H1 (cell line): ENCODE data around the gene PTPRG. TPM values are rescaled to one million over a fixed set of nuclear protein-coding genes. Genes with fewer than 3 reads are reported as not detected.

Experiments
- ATF3 ChIP-seq: IDR thresholded peaks from 2 replicates; pipeline ENCODE4 v1.6.1; 2011; ENCODE audit warnings: low read depth, mild to moderate bottlenecking, low read length; ENCODE audit not compliant: insufficient read depth
- CBX5 ChIP-seq: fragments of 300-800, 300-1000 bp; sonication (generic); IDR thresholded peaks from 2 replicates; pipeline ENCODE4 v1.7.1; 2016; ENCODE audit warnings: antibody characterized with exemption, low read length, low read depth
- HDAC2 ChIP-seq, 2 experiments: fragments of 300-600 bp in 1 of 2; sonication (generic) in 1 of 2; IDR thresholded peaks; 2 replicates each; pipeline ENCODE4 v1.6.1; 2011 to 2012; ENCODE audit warnings: low read depth in 2 of 2, low read length in 2 of 2, mild to moderate bottlenecking in 2 of 2, moderate library complexity in 2 of 2, borderline replicate concordance in 1 of 2, inconsistent platforms in 1 of 2
- MAFK ChIP-seq: IDR thresholded peaks from 2 replicates; pipeline ENCODE4 v1.6.1; 2012; ENCODE audit warnings: low read depth, mild to moderate bottlenecking, improper control_type of control experiment, low read length
- SP1 ChIP-seq: IDR thresholded peaks from 2 replicates; pipeline ENCODE4 v1.6.1; 2011; ENCODE audit warnings: low read depth, low read length
- TEAD4 ChIP-seq: IDR thresholded peaks from 2 replicates; pipeline ENCODE4 v1.6.1; 2012; ENCODE audit warnings: low read depth, low read length, inconsistent platforms, mixed read lengths
- polyA plus RNA-seq, 7 experiments: library from polyadenylated mRNA; depleted of rRNA in 3 of 7; stranded (reverse) in 5 of 7; unstranded in 2 of 7; fragments of >200 nt in 5 of 7; fragments of 200-250 nt in 2 of 7; gene quantifications; 1 replicate in 5 of 7; 2 replicates in 1 of 7; 4 replicates in 1 of 7; pipeline versions ENCODE4 v1.2.1 to v1.2.3, GENCODE V29; 2011 to 2013; ENCODE audit warnings: missing spikeins in 2 of 7, mixed read lengths in 2 of 7
- total RNA-seq: library from RNA; stranded (reverse); fragmentation: NEBNext Ultra II Directional; extraction: Animal tissue kit (Norgen Biotek cat#: 25700); gene quantifications from 2 replicates; pipeline ENCODE4 v1.2.1, GENCODE V29; 2021

PTPRG gene
- total and polyA plus RNA-seq, 2 of the 8 experiments (the other 6 are each of a cell fraction or from before 2014, with no cell fraction given) = 23.3 to 96.2 TPM

DNA sequence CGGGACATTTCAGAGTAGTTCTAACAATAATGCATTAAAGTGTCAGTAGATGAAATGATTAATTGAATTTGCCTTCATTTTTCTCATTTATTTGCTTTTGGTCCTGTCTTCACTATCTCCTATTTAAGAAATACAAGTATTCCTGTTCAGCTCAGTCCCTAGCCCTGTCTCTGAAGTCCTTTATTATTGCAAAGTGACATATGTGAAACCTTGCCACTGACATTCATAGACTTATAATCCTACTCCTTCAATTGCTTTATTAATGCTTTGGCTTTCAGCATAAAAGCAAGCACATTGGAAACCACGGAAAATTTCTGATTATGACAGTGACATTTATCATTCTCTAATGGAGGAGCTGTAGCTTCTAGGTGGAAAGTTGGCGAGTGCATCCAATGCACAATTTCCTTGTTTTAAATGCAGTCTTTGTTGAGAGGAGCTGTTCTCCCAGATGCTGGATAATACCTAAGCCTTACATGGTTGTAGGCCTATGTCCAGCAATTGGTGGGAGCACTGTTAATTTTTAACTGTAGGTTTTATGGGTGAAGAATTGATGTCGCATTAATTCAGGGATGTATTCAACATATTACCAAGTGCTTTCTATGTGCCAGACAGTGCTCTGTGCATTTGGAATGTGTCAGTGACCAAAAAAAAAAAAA is 474.2 kb downstream of the PTPRG start (continued):
- no peak for TF ChIP-seq HDAC2 (IDR thresholded peaks at IDR 0.05; ENCODE audit: borderline replicate concordance in 1 of 2, low read depth in 2 of 2, low read length in 2 of 2)
- TF ChIP-seq TEAD4 = no peak
- TF ChIP-seq SP1 = no peak
- no peak for TF ChIP-seq ATF3
- TF ChIP-seq MAFK = no peak
- no peak for TF ChIP-seq CBX5
